Activated B cell treated with CpG ODN at 0.5 μM for 24 hours (primary cell): ENCODE measurements around the gene TIGAR. TPM values are rescaled to one million over a fixed set of nuclear protein-coding genes. Genes with fewer than 3 reads are reported as not detected.

Source experiments
- ATAC-seq: fragments of 200-7000 bp; cut with Tn5 transposase; one replicate; pipeline ENCODE4 v1.10.0; 2021; ENCODE audit warnings: low read depth, mild to moderate bottlenecking, moderate library complexity
- CTCF ChIA-PET: fragments of 350-600 bp; sonication (Branson Sonifier 250); formaldehyde crosslinking; loops from one replicate; lab custom pipeline; 2021; ENCODE audit warnings: antibody characterized with exemption; lab: Charles Lee
- POLR2A ChIA-PET: fragments of 350-600 bp; sonication (Branson Sonifier 250); formaldehyde crosslinking; loops from one replicate; lab custom pipeline; 2021; ENCODE audit warnings: antibody characterized with exemption; lab: Charles Lee
- DNase-seq: peaks from one replicate; pipeline ENCODE4 v3.0.0; 2022
- H3K27ac Mint-ChIP-seq: one replicate; pipeline ENCODE4 v1.8.0; 2020; ENCODE audit warnings: mixed read lengths
- H3K27me3 Mint-ChIP-seq: one replicate; pipeline ENCODE4 v1.8.0; 2021; ENCODE audit warnings: mixed read lengths
- H3K36me3 Mint-ChIP-seq: one replicate; pipeline ENCODE4 v1.8.0; 2021; ENCODE audit warnings: low read depth, mixed read lengths
- H3K4me1 Mint-ChIP-seq: one replicate; pipeline ENCODE4 v1.8.0; 2021; ENCODE audit warnings: mixed read lengths
- H3K4me3 Mint-ChIP-seq: one replicate; pipeline ENCODE4 v1.8.0; 2020; ENCODE audit warnings: mild to moderate bottlenecking, mixed read lengths
- H3K9me3 Mint-ChIP-seq: one replicate; pipeline ENCODE4 v1.8.0; 2020; ENCODE audit warnings: mixed read lengths
- CTCF ChIP-seq: fragments of 200-600 bp; IDR thresholded peaks from one replicate; pipeline ENCODE4 v1.8.0; 2022; ENCODE audit warnings: antibody characterized with exemption, mild to moderate bottlenecking
- intact Hi-C: fragments of 100-400 bp; cut with micrococcal nuclease; formaldehyde crosslinking; loops from one replicate; pipeline ENCODE4 v1.15.1; 2024
- total RNA-seq: library from RNA; stranded (reverse); gene quantifications from 2 replicates; pipeline ENCODE4 v1.2.3, GENCODE V29; 2022

Gene TIGAR
- total RNA-seq, 1 donor from 2014 or later, result 10.2 TPM

GRCh38 chr12:4282892-4283511, 38.0 kb upstream of the TIGAR start:
- TF ChIP-seq CTCF, result no peak
- Mint-ChIP-seq H3K9me3 (no peaks in the 10 kb centered on the region), H3K4me3 (no peak overlapping the region), H3K27ac (no peak overlapping the region), H3K36me3 (peaks cover 96% of the 10 kb centered on the region), H3K4me1 (peaks cover 26% of the 10 kb centered on the region), H3K27me3 (no peaks in the 10 kb centered on the region)
- DNase-seq, result no peak
- intact Hi-C loops, result no loop called here
- no peak for ATAC-seq
- POLR2A ChIA-PET, result no interaction called here
- CTCF ChIA-PET, result interaction anchor here (1.3 kb wide), 1 partner anchor 12 kb away, joined by 3 read pairs; no protein-coding TSS in a partner anchor

GRCh38 chr12:4283512-4284255, 37.3 kb upstream of the TIGAR start:
- H3K36me3 Mint-ChIP-seq, result peaks cover 97% of the 10 kb centered on the region
- intact Hi-C loops, result no loop called here

GRCh38 chr12:4284306-4284705, 36.7 kb upstream of the TIGAR start:
- intact Hi-C loops, result no loop called here
- no peak for ATAC-seq
- ChIA-PET POLR2A (no interaction called here), CTCF (interaction anchor here (0.6 to 1.3 kb wide), 2 partner anchors 11 to 56 kb away, joined by 3 read pairs; no protein-coding TSS in a partner anchor)
- Mint-ChIP-seq H3K27ac (no peak overlapping the region), H3K27me3 (no peaks in the 10 kb centered on the region), H3K36me3 (peaks cover 97% of the 10 kb centered on the region), H3K9me3 (no peaks in the 10 kb centered on the region), H3K4me3 (no peak overlapping the region), H3K4me1 (peaks cover 38% of the 10 kb centered on the region)
- DNase-seq, result no peak
- no peak for TF ChIP-seq CTCF

More at GRCh38 chr12:4283512-4284255, 37.3 kb upstream of the TIGAR start:
- ATAC-seq, result no peak
- CTCF ChIA-PET, result interaction anchor here (0.6 to 1.3 kb wide), 2 partner anchors 12 to 56 kb away, joined by 3 read pairs; no protein-coding TSS in a partner anchor
- H3K4me1 Mint-ChIP-seq, result peaks cover 32% of the 10 kb centered on the region
- no peaks in the 10 kb centered on the region for H3K27me3 Mint-ChIP-seq
- no peak overlapping the region for H3K27ac Mint-ChIP-seq
- POLR2A ChIA-PET, result no interaction called here
- no peak for TF ChIP-seq CTCF
- no peak overlapping the region for H3K4me3 Mint-ChIP-seq
- no peak for DNase-seq
- H3K9me3 Mint-ChIP-seq, result no peaks in the 10 kb centered on the region

- TF ChIP-seq CTCF, result no peak
- ChIA-PET CTCF (interaction anchor here (1.3 kb wide), 1 partner anchor 8 kb away, joined by 4 read pairs; no protein-coding TSS in a partner anchor), POLR2A (no interaction called here)
- Mint-ChIP-seq H3K27me3 (no peaks in the 10 kb centered on the region), H3K4me1 (peaks cover 41% of the 10 kb centered on the region), H3K9me3 (no peaks in the 10 kb centered on the region), H3K4me3 (no peak overlapping the region), H3K27ac (no peak overlapping the region), H3K36me3 (peaks cover 96% of the 10 kb centered on the region)
- intact Hi-C loops, result no loop called here
- DNase-seq (no peak), ATAC-seq (no peak)
These were observed 35.9 kb upstream of the TIGAR start for GRCh38 chr12:4285070-4285469.

GRCh38 chr12:4286228-4286627, 34.8 kb upstream of the TIGAR start:
- peaks cover 96% of the 10 kb centered on the region for H3K36me3 Mint-ChIP-seq
- POLR2A ChIA-PET, result interaction anchor here (0.6 to 1.9 kb wide), 3 partner anchors 10 to 141 kb away, joined by 3 to 7 read pairs (median 6); no protein-coding TSS in a partner anchor
- TF ChIP-seq CTCF, result no peak
- no peak for DNase-seq
- no peak overlapping the region for H3K27ac Mint-ChIP-seq
- peaks cover 46% of the 10 kb centered on the region for H3K4me1 Mint-ChIP-seq
- peak; percentile 23 for ATAC-seq
- CTCF ChIA-PET, result interaction anchor here (1.3 kb wide), 1 partner anchor 9 kb away, joined by 4 read pairs; no protein-coding TSS in a partner anchor
- H3K9me3 Mint-ChIP-seq, result no peaks in the 10 kb centered on the region
- H3K27me3 Mint-ChIP-seq, result no peaks in the 10 kb centered on the region
- no peak overlapping the region for H3K4me3 Mint-ChIP-seq
- intact Hi-C loops, result no loop called here
